ENCODE results near the gene DNAJC7.

The DNAJC7 gene

GRCh38 chr17:42055027-42055426 lies 37.8 kb upstream of the DNAJC7 start:
- no peak overlapping the region for H3K4me3 ChIP-seq (ENCODE audit: insufficient read depth, low read depth, low read length)
- 16 to 20% methylated on average over 2 to 3 of the region's 3 CpGs for WGBS, 2 experiments
- H3K36me3 ChIP-seq (ENCODE audit: control insufficient read depth, insufficient read depth, low read length) = no peaks in the 10 kb centered on the region
- H3K27ac ChIP-seq (ENCODE audit: insufficient read depth, low read depth, low read length, poor library complexity, severe bottlenecking) = no peak overlapping the region
- H3K4me1 ChIP-seq (ENCODE audit: control insufficient read depth, insufficient read depth, low read length) = peaks cover 25% of the 10 kb centered on the region
- peaks cover 23% of the 10 kb centered on the region for H3K27me3 ChIP-seq (ENCODE audit: control insufficient read depth, insufficient read depth, low read length, poor library complexity, severe bottlenecking)
- no peaks in the 10 kb centered on the region for H3K9me3 ChIP-seq (ENCODE audit: control insufficient read depth, low read length)

DNA sequence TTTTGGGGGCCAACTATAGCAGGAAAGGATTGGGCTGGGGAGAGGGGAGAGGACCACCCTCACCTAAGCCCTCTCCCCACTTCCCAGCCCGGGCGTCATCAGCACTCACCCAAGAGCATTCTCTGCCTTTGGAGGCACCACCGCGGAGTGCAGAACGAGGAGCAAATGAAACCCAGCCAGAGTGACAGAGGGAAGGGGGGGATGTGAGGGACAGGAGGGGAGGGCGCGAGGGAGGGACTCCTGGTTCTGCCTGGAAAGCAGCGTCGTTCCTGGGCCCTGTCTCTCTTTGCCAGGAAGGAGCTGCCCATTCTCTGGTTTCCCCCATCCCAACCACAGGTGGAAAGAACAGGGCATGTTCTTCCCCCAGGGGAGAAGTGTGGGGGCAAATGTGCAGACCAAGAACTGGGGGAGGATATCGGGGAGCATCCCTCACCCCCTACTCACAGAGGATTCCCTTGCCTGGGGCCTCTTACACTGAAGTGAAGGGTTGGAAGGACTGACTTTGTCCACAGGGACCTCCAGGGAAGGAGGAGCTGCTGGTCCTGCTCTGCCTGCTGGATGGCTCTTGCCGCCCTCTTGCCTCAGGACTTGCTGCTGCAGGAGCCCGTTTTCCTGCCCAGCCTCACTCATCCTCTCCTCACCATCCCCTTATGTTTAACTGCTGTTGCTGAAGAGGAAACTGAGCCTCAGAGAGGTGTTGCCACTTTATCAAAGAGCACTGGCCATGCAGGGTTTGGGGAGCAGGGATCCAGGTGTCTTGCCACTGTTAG lies 36.7 kb upstream of the DNAJC7 start:
- peaks cover 25% of the 10 kb centered on the region for H3K4me1 ChIP-seq (ENCODE audit: control insufficient read depth, insufficient read depth, low read length)
- H3K36me3 ChIP-seq (ENCODE audit: control insufficient read depth, insufficient read depth, low read length) = no peaks in the 10 kb centered on the region
- 30 to 35% methylated on average over 11 to 12 of the region's 12 CpGs for WGBS, 2 experiments
- H3K9me3 ChIP-seq (ENCODE audit: control insufficient read depth, low read length) = no peaks in the 10 kb centered on the region
- peaks cover 27% of the 10 kb centered on the region for H3K27me3 ChIP-seq (ENCODE audit: control insufficient read depth, insufficient read depth, low read length, poor library complexity, severe bottlenecking)
- H3K27ac ChIP-seq (ENCODE audit: insufficient read depth, low read depth, low read length, poor library complexity, severe bottlenecking) = no peak overlapping the region
- no peak overlapping the region for H3K4me3 ChIP-seq (ENCODE audit: insufficient read depth, low read depth, low read length)

GRCh38 chr17:42052346-42052877 lies 35.2 kb upstream of the DNAJC7 start:
- WGBS, 2 experiments = 88 to 98% methylated on average over 6 of the region's 6 CpGs
- H3K36me3 ChIP-seq (ENCODE audit: control insufficient read depth, insufficient read depth, low read length) = no peaks in the 10 kb centered on the region
- H3K27ac ChIP-seq (ENCODE audit: insufficient read depth, low read depth, low read length, poor library complexity, severe bottlenecking) = no peak overlapping the region
- no peaks in the 10 kb centered on the region for H3K9me3 ChIP-seq (ENCODE audit: control insufficient read depth, low read length)
- H3K27me3 ChIP-seq (ENCODE audit: control insufficient read depth, insufficient read depth, low read length, poor library complexity, severe bottlenecking) = peaks cover 27% of the 10 kb centered on the region
- H3K4me1 ChIP-seq (ENCODE audit: control insufficient read depth, insufficient read depth, low read length) = peaks cover 25% of the 10 kb centered on the region
- H3K4me3 ChIP-seq (ENCODE audit: insufficient read depth, low read depth, low read length) = no peak overlapping the region

GRCh38 chr17:42051645-42052044 lies 34.4 kb upstream of the DNAJC7 start:
- H3K27ac ChIP-seq (ENCODE audit: insufficient read depth, low read depth, low read length, poor library complexity, severe bottlenecking) = no peak overlapping the region
- H3K36me3 ChIP-seq (ENCODE audit: control insufficient read depth, insufficient read depth, low read length) = no peaks in the 10 kb centered on the region
- no peaks in the 10 kb centered on the region for H3K9me3 ChIP-seq (ENCODE audit: control insufficient read depth, low read length)
- 88 to 94% methylated on average over 7 of the region's 7 CpGs for WGBS, 2 experiments
- no peak overlapping the region for H3K4me3 ChIP-seq (ENCODE audit: insufficient read depth, low read depth, low read length)
- H3K4me1 ChIP-seq (ENCODE audit: control insufficient read depth, insufficient read depth, low read length) = peaks cover 25% of the 10 kb centered on the region
- peaks cover 27% of the 10 kb centered on the region for H3K27me3 ChIP-seq (ENCODE audit: control insufficient read depth, insufficient read depth, low read length, poor library complexity, severe bottlenecking)

- 47 to 49% methylated on average over 8 of the region's 8 CpGs for WGBS, 2 experiments
- H3K27ac ChIP-seq (ENCODE audit: insufficient read depth, low read depth, low read length, poor library complexity, severe bottlenecking) = no peak overlapping the region
- H3K4me1 ChIP-seq (ENCODE audit: control insufficient read depth, insufficient read depth, low read length) = peaks cover 27% of the 10 kb centered on the region
- H3K27me3 ChIP-seq (ENCODE audit: control insufficient read depth, insufficient read depth, low read length, poor library complexity, severe bottlenecking) = peaks cover 27% of the 10 kb centered on the region
- H3K4me3 ChIP-seq (ENCODE audit: insufficient read depth, low read depth, low read length) = peak overlapping the region; percentile 64
- H3K36me3 ChIP-seq (ENCODE audit: control insufficient read depth, insufficient read depth, low read length) = no peaks in the 10 kb centered on the region
- no peaks in the 10 kb centered on the region for H3K9me3 ChIP-seq (ENCODE audit: control insufficient read depth, low read length)
Measured at GRCh38 chr17:42051013-42051400, 33.8 kb upstream of the DNAJC7 start.

DNA sequence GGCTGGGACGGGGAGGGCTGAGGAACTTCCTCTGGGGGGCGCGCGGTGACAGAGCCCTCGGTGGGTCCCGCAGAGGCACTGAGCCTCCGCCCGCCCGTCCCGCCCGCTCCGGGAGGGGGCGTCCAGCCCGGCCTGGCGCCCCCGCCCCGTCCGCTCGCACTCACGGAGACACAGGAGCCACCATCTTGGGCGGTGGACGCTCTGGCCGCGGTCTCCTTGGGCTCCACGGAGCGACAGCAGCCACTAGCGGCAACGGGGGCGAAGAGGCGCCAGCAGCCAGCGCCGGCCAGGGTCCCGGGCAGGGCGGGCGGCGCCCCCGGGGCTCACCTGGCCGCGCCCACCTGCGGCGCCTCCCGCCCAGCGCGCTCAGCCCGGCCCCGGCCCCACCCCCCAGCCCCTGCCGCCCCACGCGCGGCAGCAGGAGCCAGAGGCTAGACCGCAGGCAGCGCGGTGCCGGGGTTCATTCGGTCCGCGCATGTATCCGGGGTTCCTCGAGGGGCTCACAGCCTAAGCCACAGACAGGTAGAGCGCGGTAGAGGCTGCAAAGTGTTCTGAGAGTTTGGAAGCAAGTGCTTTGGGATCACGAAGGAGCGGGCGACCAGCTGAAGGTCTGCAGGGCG lies 33.3 kb upstream of the DNAJC7 start, which contains the start of gene C17orf113:
C17orf113 (minus strand) TSS at position 209 of the 620 bp plus-strand sequence. CDS start 7,225 bp downstream, outside the sequence.
- no peak within 1 kb of the TSS for H3K27ac ChIP-seq (ENCODE audit: insufficient read depth, low read depth, low read length, poor library complexity, severe bottlenecking)
- no peaks in the 10 kb centered on the region for H3K36me3 ChIP-seq (ENCODE audit: control insufficient read depth, insufficient read depth, low read length)
- H3K27me3 ChIP-seq (ENCODE audit: control insufficient read depth, insufficient read depth, low read length, poor library complexity, severe bottlenecking) = peaks cover 27% of the 10 kb centered on the region
- peaks cover 28% of the 10 kb centered on the region for H3K4me1 ChIP-seq (ENCODE audit: control insufficient read depth, insufficient read depth, low read length)
- 1 to 2% methylated on average over 65 of the region's 65 CpGs for WGBS, 2 experiments
- H3K9me3 ChIP-seq (ENCODE audit: control insufficient read depth, low read length) = no peaks in the 10 kb centered on the region
- H3K4me3 ChIP-seq (ENCODE audit: insufficient read depth, low read depth, low read length) = peak within 1 kb of the TSS; percentile 64

DNA sequence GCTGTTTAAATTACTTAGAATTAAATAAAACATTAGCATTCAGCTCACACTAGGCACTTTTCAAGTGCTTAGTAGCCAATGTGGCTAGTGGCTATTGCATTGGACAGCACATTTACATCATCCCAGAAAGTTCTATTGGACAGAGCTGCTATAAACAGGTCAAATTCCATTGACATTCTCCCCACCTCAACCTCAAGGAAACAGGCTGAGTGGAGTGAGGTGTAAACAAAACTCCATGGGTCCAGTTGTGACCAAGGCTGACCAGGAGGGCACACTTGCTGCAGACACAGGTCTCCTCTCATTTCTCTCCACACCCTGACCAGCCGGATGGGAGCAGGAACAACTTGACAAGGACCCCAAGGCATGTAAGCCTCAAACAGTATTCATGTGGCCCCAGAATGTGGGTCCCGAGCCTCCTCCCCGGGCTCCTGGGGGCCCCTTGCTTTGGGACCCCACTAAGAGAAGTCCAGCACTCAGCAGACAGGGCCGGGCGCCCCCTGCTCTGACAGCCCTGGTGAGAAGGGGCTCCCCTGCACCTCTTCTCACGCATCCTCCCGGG lies 32.7 kb upstream of the DNAJC7 start:
- H3K27ac ChIP-seq (ENCODE audit: insufficient read depth, low read depth, low read length, poor library complexity, severe bottlenecking) = no peak overlapping the region
- peaks cover 25% of the 10 kb centered on the region for H3K4me1 ChIP-seq (ENCODE audit: control insufficient read depth, insufficient read depth, low read length)
- 7 to 8% methylated on average over 7 of the region's 7 CpGs for WGBS, 2 experiments
- H3K9me3 ChIP-seq (ENCODE audit: control insufficient read depth, low read length) = no peaks in the 10 kb centered on the region
- H3K4me3 ChIP-seq (ENCODE audit: insufficient read depth, low read depth, low read length) = peak overlapping the region; percentile 64
- H3K27me3 ChIP-seq (ENCODE audit: control insufficient read depth, insufficient read depth, low read length, poor library complexity, severe bottlenecking) = peaks cover 27% of the 10 kb centered on the region
- no peaks in the 10 kb centered on the region for H3K36me3 ChIP-seq (ENCODE audit: control insufficient read depth, insufficient read depth, low read length)

GRCh38 chr17:42047343-42047742 lies 30.1 kb upstream of the DNAJC7 start:
- H3K9me3 ChIP-seq (ENCODE audit: control insufficient read depth, low read length) = no peaks in the 10 kb centered on the region
- WGBS, 2 experiments = 87 to 88% methylated on average over 11 of the region's 12 CpGs
- peaks cover 16% of the 10 kb centered on the region for H3K27me3 ChIP-seq (ENCODE audit: control insufficient read depth, insufficient read depth, low read length, poor library complexity, severe bottlenecking)
- no peak overlapping the region for H3K4me3 ChIP-seq (ENCODE audit: insufficient read depth, low read depth, low read length)
- no peak overlapping the region for H3K27ac ChIP-seq (ENCODE audit: insufficient read depth, low read depth, low read length, poor library complexity, severe bottlenecking)
- H3K4me1 ChIP-seq (ENCODE audit: control insufficient read depth, insufficient read depth, low read length) = peaks cover 10% of the 10 kb centered on the region
- no peaks in the 10 kb centered on the region for H3K36me3 ChIP-seq (ENCODE audit: control insufficient read depth, insufficient read depth, low read length)

DNA sequence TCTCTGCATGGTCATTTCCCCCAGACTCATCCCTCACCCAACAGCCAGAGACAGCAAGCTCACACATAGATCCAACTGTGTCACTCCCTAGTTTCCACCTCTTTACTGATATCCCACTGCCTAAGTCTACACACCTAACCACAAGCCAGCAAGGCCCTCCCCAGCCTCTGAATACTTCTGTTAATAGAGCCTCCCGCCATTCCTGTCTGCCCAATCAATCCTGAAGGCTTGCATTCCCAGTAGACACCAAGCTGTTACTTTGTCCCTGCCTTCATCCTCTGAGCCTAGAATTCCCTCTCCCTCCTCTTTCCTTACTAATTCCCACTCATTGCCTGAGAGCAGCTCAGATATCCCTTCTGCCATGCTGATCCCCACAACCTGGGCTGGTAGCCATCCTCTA lies 28.5 kb upstream of the DNAJC7 start:
- Histone ChIP-seq H3K9me3 (ENCODE audit: control insufficient read depth, low read length) (no peaks in the 10 kb centered on the region), H3K4me3 (ENCODE audit: insufficient read depth, low read depth, low read length) (no peak overlapping the region), H3K27ac (ENCODE audit: insufficient read depth, low read depth, low read length, poor library complexity, severe bottlenecking) (no peak overlapping the region), H3K36me3 (ENCODE audit: control insufficient read depth, insufficient read depth, low read length) (no peaks in the 10 kb centered on the region), H3K27me3 (ENCODE audit: control insufficient read depth, insufficient read depth, low read length, poor library complexity, severe bottlenecking) (peaks cover 4% of the 10 kb centered on the region), H3K4me1 (ENCODE audit: control insufficient read depth, insufficient read depth, low read length) (peaks cover 10% of the 10 kb centered on the region)
- WGBS, 2 experiments = 61 to 75% methylated on average over 1 of the region's 1 CpG
